K562 treated with DMSO at 1 percent for 24 hours (cell line): Measurements from ENCODE around the gene PHAF1. TPM values are rescaled to one million over a fixed set of nuclear protein-coding genes. Genes with fewer than 3 reads are reported as not detected.

Experiments used
- total RNA-seq: library from RNA; unstranded; fragments of 300-600 nt; gene quantifications from 2 replicates; pipeline ENCODE4 v1.2.3, GENCODE V29; 2022; ENCODE audit warnings: low read depth; ENCODE audit not compliant: insufficient read depth

The PHAF1 gene
- 9.1 and 12.1 TPM in 2 replicates for total RNA-seq

GRCh38 chr16:67109407-67110135 lies at the start of gene PHAF1:
Gene PHAF1, plus strand, starts transcription at chr16:67109941. Its CDS starts 235 bp downstream, at chr16:67110176.

GRCh38 chr16:67150833-67151396 lies 41.2 kb downstream of the PHAF1 start, which contains the start of gene B3GNT9:
Gene B3GNT9, minus strand, starts transcription at chr16:67150998. Its CDS starts 513 bp downstream, at chr16:67150485.

GRCh38 chr16:67164599-67165061 lies 54.9 kb downstream of the PHAF1 start, which contains the start of gene HSF4:
Gene HSF4, plus strand, starts transcription at chr16:67164745. Its CDS starts 67 bp downstream, at chr16:67164812.

GRCh38 chr16:67170168-67170948 lies 60.6 kb downstream of the PHAF1 start, which contains the start of gene NOL3:
Gene NOL3, plus strand, starts transcription at chr16:67170538.

GRCh38 chr16:67183627-67184452 lies 74.1 kb downstream of the PHAF1 start, which contains the start of gene MATCAP1:
Gene MATCAP1, minus strand, starts transcription at chr16:67183963. Its CDS starts 3,353 bp downstream, at chr16:67180610.

GRCh38 chr16:67190041-67190440 lies 80.3 kb downstream of the PHAF1 start, which contains the start of gene EXOC3L1:
Gene EXOC3L1, minus strand, starts transcription at chr16:67190136. Its CDS starts 460 bp downstream, at chr16:67189676.

GRCh38 chr16:67191995-67192681 lies 82.4 kb downstream of the PHAF1 start, which contains the start of gene E2F4:
Gene E2F4, plus strand, starts transcription at chr16:67192155. Its CDS starts 73 bp downstream, at chr16:67192228.

Other genes with a start within 250 kb of the PHAF1 start
- gene PDP2, start 229.4 kb upstream of the PHAF1 start, total RNA-seq: 6.1 and 7.6 TPM in 2 replicates
- gene CDH16, start 191.1 kb upstream of the PHAF1 start, total RNA-seq: not detected in 2 replicates
- gene RRAD, start 184.4 kb upstream of the PHAF1 start, total RNA-seq: 8.4 and 10.3 TPM in 2 replicates
- gene CIAO2B, start 175.5 kb upstream of the PHAF1 start, total RNA-seq: 267 and 312 TPM in 2 replicates
- gene CES2, start 174.4 kb upstream of the PHAF1 start, total RNA-seq: 28.3 and 28.7 TPM in 2 replicates
- 1.00 and 1.3 TPM in 2 replicates for gene CES3, start 148.7 kb upstream of the PHAF1 start, total RNA-seq
- not detected in 2 replicates for gene CES4A, start 121.4 kb upstream of the PHAF1 start, total RNA-seq
- 74.8 and 77.4 TPM in 2 replicates for gene CBFB, start 80.8 kb upstream of the PHAF1 start, total RNA-seq
- gene B3GNT9, start 41.1 kb downstream of the PHAF1 start, total RNA-seq: 8.1 and 8.9 TPM in 2 replicates
- 65.4 and 73.5 TPM in 2 replicates for gene TRADD, start 50.0 kb downstream of the PHAF1 start, total RNA-seq
- 20.0 and 26.4 TPM in 2 replicates for gene FBXL8, start 50.0 kb downstream of the PHAF1 start, total RNA-seq
- 16.5 and 21.1 TPM in 2 replicates for gene HSF4, start 54.8 kb downstream of the PHAF1 start, total RNA-seq
- 23.2 and 28.7 TPM in 2 replicates for gene NOL3, start 60.6 kb downstream of the PHAF1 start, total RNA-seq
- gene MATCAP1, start 74.0 kb downstream of the PHAF1 start, total RNA-seq: 27.3 and 27.5 TPM in 2 replicates
- gene EXOC3L1, start 80.2 kb downstream of the PHAF1 start, total RNA-seq: 0.37 TPM in 1 of 2 replicates, not detected in the other
- gene E2F4, start 82.2 kb downstream of the PHAF1 start, total RNA-seq: 92.4 and 95.4 TPM in 2 replicates
- 3.3 and 4.0 TPM in 2 replicates for gene ELMO3, start 89.2 kb downstream of the PHAF1 start, total RNA-seq
- 64.1 and 69.2 TPM in 2 replicates for gene TMEM208, start 117.2 kb downstream of the PHAF1 start, total RNA-seq
- gene FHOD1, start 137.5 kb downstream of the PHAF1 start, total RNA-seq: 49.4 and 55.6 TPM in 2 replicates
- gene SLC9A5, start 139.0 kb downstream of the PHAF1 start, total RNA-seq: 2.0 and 2.4 TPM in 2 replicates
- gene PLEKHG4, start 169.6 kb downstream of the PHAF1 start, total RNA-seq: 22.7 and 31.6 TPM in 2 replicates
- 0.22 and 2.7 TPM in 2 replicates for gene KCTD19, start 216.8 kb downstream of the PHAF1 start, total RNA-seq
- 0.15 TPM in 1 of 2 replicates, not detected in the other for gene LRRC36, start 216.9 kb downstream of the PHAF1 start, total RNA-seq